ENCODE data around the gene ADGRG3. TPM values are rescaled to one million over a fixed set of nuclear protein-coding genes. Genes with fewer than 3 reads are reported as not detected.

ADGRG3 gene
- total and polyA plus RNA-seq, 2 of the 13 experiments (the other 11 are each of a cell fraction or from before 2014, with no cell fraction given), result 2.7 to 11.8 TPM

GRCh38 chr16:57704011-57704904 is 36.2 kb downstream of the ADGRG3 start:
- Histone ChIP-seq H3K4me2 (ENCODE audit: low read depth, low read length) (peak overlapping the region; percentile 94), H3K27ac (ENCODE audit: extremely low read length, insufficient read depth, low read length) (peak overlapping the region; percentile 92), H4K20me1 (ENCODE audit: insufficient read depth, low read length) (no peaks in the 10 kb centered on the region), H3K79me2 (ENCODE audit: insufficient read depth, low read length) (no peaks in the 10 kb centered on the region), H3K36me3 (replicated peaks in 1 of 2; ENCODE audit: control insufficient read depth in 1 of 2, insufficient read depth in 2 of 2, low read length in 2 of 2) (no peaks in the 10 kb centered on the region), H3K27me3 (ENCODE audit: control insufficient read depth in 1 of 2, insufficient read depth in 2 of 2, low read length in 2 of 2) (no peaks in the 10 kb centered on the region), H2AFZ (ENCODE audit: low read length) (peak overlapping the region; percentile 20), H3K9ac (ENCODE audit: insufficient read depth, low read depth, low read length) (peak overlapping the region; percentile 68), H3K9me3 (ENCODE audit: low read length) (no peaks in the 10 kb centered on the region), H3K4me3 (replicated peaks in 1 of 3; ENCODE audit: insufficient read depth in 1 of 3, low read depth in 2 of 3, low read length in 3 of 3) (peak overlapping the region; percentile 11 to 58 (median 52)), H3K4me1 (ENCODE audit: insufficient read depth, low read length) (peaks cover 72% of the 10 kb centered on the region)
- CTCF ChIA-PET (ENCODE audit: low intra/inter-chr PET ratio, low total read pairs), result interaction anchor here (0.6 to 0.8 kb wide), 2 partner anchors 52 to 55 kb away, joined by 3 to 4 read pairs; no protein-coding TSS in a partner anchor
- in situ Hi-C loops (cut with HindIII; ENCODE audit: extremely low pct_ligation_motif_present, low pct_unique_long_range_greater_than_20kb) (no loop called here), intact Hi-C loops (cut with micrococcal nuclease; ENCODE audit: unreplicated experiment) (loop anchor here (1.0 to 2.0 kb wide), 2 partner anchors 16 to 43 kb away; no protein-coding TSS in a partner anchor)
- POLR2A ChIA-PET, result interaction anchor here (0.6 to 2.8 kb wide), 25 partner anchors 10 to 425 kb away, joined by 3 to 42 read pairs (median 3); partner anchors contain the start of genes ADGRG3, CFAP20, CX3CL1 and DRC7
- peak; percentile 92 for DNase-seq (ENCODE audit: low spot score)
- FAIRE-seq, result peak; percentile 89
- ATAC-seq, result peak; percentile 77
- BruUV-seq (replicated peaks), result TSS peak; percentile 80
- WGBS (ENCODE audit: low lambda C conversion rate), result 0% methylated on average over 11 of the region's 11 CpGs
- TF ChIP-seq E2F2 (CRISPR knock-in tag; IDR thresholded peaks at IDR 0.05; ENCODE audit: borderline replicate concordance), result no peak
- peak; percentile 68 for TF ChIP-seq THAP11 (CRISPR knock-in tag; IDR thresholded peaks at IDR 0.05)
- TF ChIP-seq ZNF574 (CRISPR knock-in tag; IDR thresholded peaks at IDR 0.05), result peak; percentile 13
- peak; percentile 83; the same call in 1 of the 2 replicates for TF ChIP-seq KAT7 (CRISPR knock-in tag; IDR thresholded peaks at IDR 0.05; ENCODE audit: borderline replicate concordance)
- TF ChIP-seq HDAC1 (CRISPR knock-in tag; IDR thresholded peaks at IDR 0.05), result peak; percentile 63
- TF ChIP-seq ZNF607 (CRISPR knock-in tag; IDR thresholded peaks at IDR 0.05; ENCODE audit: borderline replicate concordance), result 0 out of 2 replicates have a peak, but pooled peaks have one; percentile 35
- 0 out of 2 replicates have a peak, but pooled peaks have one; percentile 44 for TF ChIP-seq ZZZ3 (CRISPR knock-in tag; IDR thresholded peaks at IDR 0.05; ENCODE audit: borderline replicate concordance)
- no peak for TF ChIP-seq ZFYVE20 (CRISPR knock-in tag; IDR thresholded peaks at IDR 0.05; ENCODE audit: borderline replicate concordance, low read depth)
- no peak for TF ChIP-seq SKIL (CRISPR knock-in tag; IDR thresholded peaks at IDR 0.05; ENCODE audit: borderline replicate concordance)
- TF ChIP-seq DPF2 (CRISPR knock-in tag; IDR thresholded peaks at IDR 0.05; ENCODE audit: borderline replicate concordance, low read depth), result peak; percentile 67
- peak; percentile 70; the same call in 1 of the 2 replicates for TF ChIP-seq KDM6A (CRISPR knock-in tag; IDR thresholded peaks at IDR 0.05; ENCODE audit: low read depth)
- TF ChIP-seq ZNF550 (CRISPR knock-in tag; IDR thresholded peaks at IDR 0.05; ENCODE audit: borderline replicate concordance), result no peak
- TF ChIP-seq KDM5A (IDR thresholded peaks at IDR 0.05; ENCODE audit: borderline replicate concordance, low read length), result peak; percentile 40; the same call in 1 of the 2 replicates
- TF ChIP-seq REPIN1 (CRISPR knock-in tag; IDR thresholded peaks at IDR 0.05; ENCODE audit: borderline replicate concordance, low read depth), result peak; percentile 44; the same call in 1 of the 2 replicates
- peak; percentile 44 for TF ChIP-seq MIER3 (CRISPR knock-in tag; IDR thresholded peaks at IDR 0.05; ENCODE audit: borderline replicate concordance)

Measured in HepG2 (cell line).